ENCODE measurements around the gene COMTD1.

The COMTD1 gene

GRCh38 chr10:75210282-75211006 lies 25.3 kb downstream of the COMTD1 start, which contains the start of gene VDAC2:
Gene VDAC2, plus strand, starts transcription at chr10:75210796. Its CDS starts 363 bp downstream, at chr10:75211159.
- ChIA-PET POLR2A (interaction anchor here (0.6 to 3.4 kb wide), 17 partner anchors 8 to 1210 kb away, joined by 3 to 36 read pairs (median 6); partner anchors contain the start of genes COMTD1 and SAMD8), CTCF (interaction anchor here (0.6 to 1.4 kb wide), 9 partner anchors 16 to 1511 kb away, joined by 3 to 6 read pairs (median 3); partner anchors contain the start of gene COMTD1)
- Histone ChIP-seq H3K27ac (ENCODE audit: extremely low read depth, low read depth, low read length) (peak within 1 kb of the TSS; percentile 97), H3K9me3 (ENCODE audit: control insufficient read depth, insufficient read depth, low read depth, low read length) (no peaks in the 10 kb centered on the region), H3K4me1 (ENCODE audit: control insufficient read depth, insufficient read depth, low read length) (peaks cover 2% of the 10 kb centered on the region; the same call in 1 of the 2 replicates), H3K4me3 (ENCODE audit: low read depth, low read length) (peak within 1 kb of the TSS; percentile 95), H3K36me3 (ENCODE audit: control insufficient read depth in 2 of 2, insufficient read depth in 1 of 2, low read length in 2 of 2) (peaks cover 27 to 36% of the 10 kb centered on the region in 2 experiments; a peak in 2 of 3 replicates)
- TF ChIP-seq, protein P1, sequence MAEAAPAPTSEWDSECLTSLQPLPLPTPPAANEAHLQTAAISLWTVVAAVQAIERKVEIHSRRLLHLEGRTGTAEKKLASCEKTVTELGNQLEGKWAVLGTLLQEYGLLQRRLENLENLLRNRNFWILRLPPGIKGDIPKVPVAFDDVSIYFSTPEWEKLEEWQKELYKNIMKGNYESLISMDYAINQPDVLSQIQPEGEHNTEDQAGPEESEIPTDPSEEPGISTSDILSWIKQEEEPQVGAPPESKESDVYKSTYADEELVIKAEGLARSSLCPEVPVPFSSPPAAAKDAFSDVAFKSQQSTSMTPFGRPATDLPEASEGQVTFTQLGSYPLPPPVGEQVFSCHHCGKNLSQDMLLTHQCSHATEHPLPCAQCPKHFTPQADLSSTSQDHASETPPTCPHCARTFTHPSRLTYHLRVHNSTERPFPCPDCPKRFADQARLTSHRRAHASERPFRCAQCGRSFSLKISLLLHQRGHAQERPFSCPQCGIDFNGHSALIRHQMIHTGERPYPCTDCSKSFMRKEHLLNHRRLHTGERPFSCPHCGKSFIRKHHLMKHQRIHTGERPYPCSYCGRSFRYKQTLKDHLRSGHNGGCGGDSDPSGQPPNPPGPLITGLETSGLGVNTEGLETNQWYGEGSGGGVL (tag by site-specific recombination; IDR thresholded peaks at IDR 0.05) = peak; percentile 32; the same call in 1 of the 2 replicates
- TF ChIP-seq ZBTB20 (tag by site-specific recombination; IDR thresholded peaks at IDR 0.05) (peak; percentile 61; the same call in 1 of the 2 replicates), ZNF704 (tag by site-specific recombination; IDR thresholded peaks at IDR 0.05) (no peak), ZNF146 (tag by site-specific recombination; IDR thresholded peaks at IDR 0.05) (0 out of 2 replicates have a peak, but pooled peaks have one; percentile 3), ZNF335 (tag by site-specific recombination; conservative IDR thresholded peaks at IDR 0.05) (peak; percentile 100), ZNF341 (tag by site-specific recombination; IDR thresholded peaks at IDR 0.05; ENCODE audit: low read depth) (peak; percentile 100), ZBTB8A (tag by site-specific recombination; IDR thresholded peaks at IDR 0.05) (peak; percentile 68; the same call in 1 of the 2 replicates), ZSCAN18 (tag by site-specific recombination; IDR thresholded peaks at IDR 0.05) (peak; percentile 93; the same call in 1 of the 2 replicates), ZFHX2 (tag by site-specific recombination; conservative IDR thresholded peaks at IDR 0.05) (peak; percentile 93), ZNF843 (tag by site-specific recombination; IDR thresholded peaks at IDR 0.05) (peak; percentile 76; the same call in 1 of the 2 replicates), ZNF610 (tag by site-specific recombination; IDR thresholded peaks at IDR 0.05; ENCODE audit: borderline replicate concordance) (0 out of 2 replicates have a peak, but pooled peaks have one; percentile 61), ZNF677 (tag by site-specific recombination; IDR thresholded peaks at IDR 0.05) (0 out of 2 replicates have a peak, but pooled peaks have one; percentile 34), ZBTB7A (tag by site-specific recombination; IDR thresholded peaks at IDR 0.05; ENCODE audit: low read depth) (peak; percentile 92), GLI4 (tag by site-specific recombination; IDR thresholded peaks at IDR 0.05) (peak; percentile 26; the same call in 1 of the 2 replicates), ZNF692 (tag by site-specific recombination; IDR thresholded peaks at IDR 0.05) (peak; percentile 88), KLF16 (tag by site-specific recombination; IDR thresholded peaks at IDR 0.05) (peak; percentile 98), ZNF214 (tag by site-specific recombination; IDR thresholded peaks at IDR 0.05; ENCODE audit: borderline replicate concordance) (no peak), ZNF157 (tag by site-specific recombination; IDR thresholded peaks at IDR 0.05) (no peak)
- TF ChIP-seq, protein P2, sequence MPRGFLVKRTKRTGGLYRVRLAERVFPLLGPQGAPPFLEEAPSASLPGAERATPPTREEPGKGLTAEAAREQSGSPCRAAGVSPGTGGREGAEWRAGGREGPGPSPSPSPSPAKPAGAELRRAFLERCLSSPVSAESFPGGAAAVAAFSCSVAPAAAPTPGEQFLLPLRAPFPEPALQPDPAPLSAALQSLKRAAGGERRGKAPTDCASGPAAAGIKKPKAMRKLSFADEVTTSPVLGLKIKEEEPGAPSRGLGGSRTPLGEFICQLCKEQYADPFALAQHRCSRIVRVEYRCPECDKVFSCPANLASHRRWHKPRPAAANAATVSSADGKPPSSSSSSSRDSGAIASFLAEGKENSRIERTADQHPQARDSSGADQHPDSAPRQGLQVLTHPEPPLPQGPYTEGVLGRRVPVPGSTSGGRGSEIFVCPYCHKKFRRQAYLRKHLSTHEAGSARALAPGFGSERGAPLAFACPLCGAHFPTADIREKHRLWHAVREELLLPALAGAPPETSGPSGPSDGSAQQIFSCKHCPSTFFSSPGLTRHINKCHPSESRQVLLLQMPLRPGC (tag by site-specific recombination; IDR thresholded peaks at IDR 0.05) = 0 out of 2 replicates have a peak, but pooled peaks have one; percentile 42
- TF ChIP-seq, protein P3, sequence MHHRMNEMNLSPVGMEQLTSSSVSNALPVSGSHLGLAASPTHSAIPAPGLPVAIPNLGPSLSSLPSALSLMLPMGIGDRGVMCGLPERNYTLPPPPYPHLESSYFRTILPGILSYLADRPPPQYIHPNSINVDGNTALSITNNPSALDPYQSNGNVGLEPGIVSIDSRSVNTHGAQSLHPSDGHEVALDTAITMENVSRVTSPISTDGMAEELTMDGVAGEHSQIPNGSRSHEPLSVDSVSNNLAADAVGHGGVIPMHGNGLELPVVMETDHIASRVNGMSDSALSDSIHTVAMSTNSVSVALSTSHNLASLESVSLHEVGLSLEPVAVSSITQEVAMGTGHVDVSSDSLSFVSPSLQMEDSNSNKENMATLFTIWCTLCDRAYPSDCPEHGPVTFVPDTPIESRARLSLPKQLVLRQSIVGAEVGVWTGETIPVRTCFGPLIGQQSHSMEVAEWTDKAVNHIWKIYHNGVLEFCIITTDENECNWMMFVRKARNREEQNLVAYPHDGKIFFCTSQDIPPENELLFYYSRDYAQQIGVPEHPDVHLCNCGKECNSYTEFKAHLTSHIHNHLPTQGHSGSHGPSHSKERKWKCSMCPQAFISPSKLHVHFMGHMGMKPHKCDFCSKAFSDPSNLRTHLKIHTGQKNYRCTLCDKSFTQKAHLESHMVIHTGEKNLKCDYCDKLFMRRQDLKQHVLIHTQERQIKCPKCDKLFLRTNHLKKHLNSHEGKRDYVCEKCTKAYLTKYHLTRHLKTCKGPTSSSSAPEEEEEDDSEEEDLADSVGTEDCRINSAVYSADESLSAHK (tag by site-specific recombination; IDR thresholded peaks at IDR 0.05) = peak; percentile 10
- TF ChIP-seq, protein P4, sequence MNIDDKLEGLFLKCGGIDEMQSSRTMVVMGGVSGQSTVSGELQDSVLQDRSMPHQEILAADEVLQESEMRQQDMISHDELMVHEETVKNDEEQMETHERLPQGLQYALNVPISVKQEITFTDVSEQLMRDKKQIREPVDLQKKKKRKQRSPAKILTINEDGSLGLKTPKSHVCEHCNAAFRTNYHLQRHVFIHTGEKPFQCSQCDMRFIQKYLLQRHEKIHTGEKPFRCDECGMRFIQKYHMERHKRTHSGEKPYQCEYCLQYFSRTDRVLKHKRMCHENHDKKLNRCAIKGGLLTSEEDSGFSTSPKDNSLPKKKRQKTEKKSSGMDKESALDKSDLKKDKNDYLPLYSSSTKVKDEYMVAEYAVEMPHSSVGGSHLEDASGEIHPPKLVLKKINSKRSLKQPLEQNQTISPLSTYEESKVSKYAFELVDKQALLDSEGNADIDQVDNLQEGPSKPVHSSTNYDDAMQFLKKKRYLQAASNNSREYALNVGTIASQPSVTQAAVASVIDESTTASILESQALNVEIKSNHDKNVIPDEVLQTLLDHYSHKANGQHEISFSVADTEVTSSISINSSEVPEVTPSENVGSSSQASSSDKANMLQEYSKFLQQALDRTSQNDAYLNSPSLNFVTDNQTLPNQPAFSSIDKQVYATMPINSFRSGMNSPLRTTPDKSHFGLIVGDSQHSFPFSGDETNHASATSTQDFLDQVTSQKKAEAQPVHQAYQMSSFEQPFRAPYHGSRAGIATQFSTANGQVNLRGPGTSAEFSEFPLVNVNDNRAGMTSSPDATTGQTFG (tag by site-specific recombination; IDR thresholded peaks at IDR 0.05; ENCODE audit: borderline replicate concordance) = peak; percentile 88; the same call in 1 of the 2 replicates
- TF ChIP-seq, protein P5, sequence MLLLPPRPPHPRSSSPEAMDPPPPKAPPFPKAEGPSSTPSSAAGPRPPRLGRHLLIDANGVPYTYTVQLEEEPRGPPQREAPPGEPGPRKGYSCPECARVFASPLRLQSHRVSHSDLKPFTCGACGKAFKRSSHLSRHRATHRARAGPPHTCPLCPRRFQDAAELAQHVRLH (tag by site-specific recombination; IDR thresholded peaks at IDR 0.05) = peak; percentile 94

Measured in HEK293 (cell line).